Gastrocnemius medialis (tissue), 4 donors: ENCODE results near the gene TMEM222. TPM values are rescaled to one million over a fixed set of nuclear protein-coding genes. Genes with fewer than 3 reads are reported as not detected.

Experiments
- ATAC-seq, 2 donors: fragments of 150-250 bp; one replicate each; pipeline ENCODE4 v1.9.1; 2016
- DNase-seq, 2 donors: peaks; one replicate each; pipeline ENCODE4 v3.0.0-alpha.2; 2019
- H3K27ac ChIP-seq, 4 donors: fragments of 200-600 bp; sonication (generic); 1 replicate in 1 of 4; 2 replicates in 3 of 4; pipeline ENCODE4 v1.5.1; 2016 to 2018; ENCODE audit warnings: mild to moderate bottlenecking in 2 of 4, moderate library complexity in 1 of 4
- H3K27me3 ChIP-seq, 3 donors: fragments of 200-600 bp; sonication (generic) in 2 of 3; 1 replicate in 1 of 3; 2 replicates in 2 of 3; pipeline versions ENCODE4 v1.5.1 to v1.6.0; 2016 to 2019; ENCODE audit warnings: mild to moderate bottlenecking in 1 of 3, moderate library complexity in 1 of 3
- H3K36me3 ChIP-seq, 2 donors: fragments of 200-600 bp; sonication (generic) in 1 of 2; one replicate each; pipeline ENCODE4 v1.5.1; 2017 to 2018
- H3K4me1 ChIP-seq, 2 donors: fragments of 200-600 bp; sonication (generic) in 1 of 2; one replicate each; pipeline ENCODE4 v1.5.1; 2016 to 2017; ENCODE audit warnings: mild to moderate bottlenecking in 2 of 2
- H3K4me3 ChIP-seq, 4 donors: fragments of 200-600 bp; sonication (generic) in 3 of 4; 1 replicate in 1 of 4; 2 replicates in 3 of 4; pipeline ENCODE4 v1.5.1; 2016 to 2019; ENCODE audit warnings: mild to moderate bottlenecking in 2 of 4
- H3K9me3 ChIP-seq, 3 donors: fragments of 200-600 bp; sonication (generic) in 2 of 3; 1 replicate in 1 of 3; 2 replicates in 2 of 3; pipeline ENCODE4 v1.5.1; 2016 to 2019
- CTCF ChIP-seq, 5 experiments: fragments of 450-650 bp in 3 of 5; fragments of 200-600 bp in 2 of 5; sonication (generic) in 2 of 5; IDR thresholded peaks in 4 of 5; conservative IDR thresholded peaks in 1 of 5; 1 replicate in 4 of 5; 2 replicates in 1 of 5; pipeline ENCODE4 v1.5.1; 2016 to 2019; ENCODE audit warnings: antibody characterized with exemption in 5 of 5, mild to moderate bottlenecking in 3 of 5, moderate library complexity in 3 of 5
- POLR2A ChIP-seq, 2 donors: fragments of 450-650 bp; IDR thresholded peaks; one replicate each; pipeline ENCODE4 v1.6.1; 2017; ENCODE audit warnings: antibody characterized with exemption in 2 of 2, mild to moderate bottlenecking in 2 of 2, moderate library complexity in 2 of 2
- in situ Hi-C, 4 donors: fragments of 200-750 bp; cut with MboI; loops; one replicate each; pipeline versions ENCODE4 v1.15.0 to v1.8.0; 2017; ENCODE audit warnings: low sequenced_read_pairs in 4 of 4
- intact Hi-C: fragments of 100-400 bp; cut with DNase I; formaldehyde crosslinking; loops from one replicate; pipeline ENCODE4 v1.15.1; 2023; ENCODE audit warnings: low total_unique reads
- total RNA-seq, 4 donors: library from RNA; depleted of rRNA; stranded (reverse); fragments of >200 nt; gene quantifications; one replicate each; pipeline versions ENCODE4 v1.1.0 to v1.2.3, GENCODE V29; 2016

TMEM222 gene
- total RNA-seq, 4 donors from 2014 or later: 16.5 to 21.9 (median 17.8) TPM

- Histone ChIP-seq H3K27me3 (no peaks in the 10 kb centered on the region), H3K27ac (no peak overlapping the region), H3K4me1 (peaks cover 10% of the 10 kb centered on the region in 2 donors), H3K36me3 (peaks cover 0 to 45% of the 10 kb centered on the region in 2 donors), H3K9me3 (no peaks in the 10 kb centered on the region), H3K4me3 (no peak overlapping the region)
- ATAC-seq (no peak), DNase-seq (no peak)
- TF ChIP-seq CTCF (IDR thresholded peaks at IDR 0.05 in 4 of 5, conservative IDR thresholded peaks at IDR 0.05 in 1 of 5): no peak
- no peak for TF ChIP-seq POLR2A (IDR thresholded peaks at IDR 0.05)
- intact Hi-C loops: no loop called here
- in situ Hi-C loops: no loop called here
These were observed 39.1 kb downstream of the TMEM222 start for GRCh38 chr1:27361044-27361402.

- no peak for TF ChIP-seq CTCF (IDR thresholded peaks at IDR 0.05 in 4 of 5, conservative IDR thresholded peaks at IDR 0.05 in 1 of 5)
- TF ChIP-seq POLR2A (IDR thresholded peaks at IDR 0.05): no peak
- no peaks in the 10 kb centered on the region for H3K9me3 ChIP-seq
- in situ Hi-C loops: no loop called here
- ATAC-seq (no peak), DNase-seq (no peak)
- no peak overlapping the region for H3K27ac ChIP-seq
- peaks cover 10% of the 10 kb centered on the region in 2 donors for H3K4me1 ChIP-seq
- H3K4me3 ChIP-seq: no peak overlapping the region
- intact Hi-C loops: no loop called here
- H3K27me3 ChIP-seq: no peaks in the 10 kb centered on the region
- H3K36me3 ChIP-seq: peaks cover 0 to 40% of the 10 kb centered on the region in 2 donors
These were observed 39.6 kb downstream of the TMEM222 start for GRCh38 chr1:27361553-27361952.

- H3K27ac ChIP-seq: no peak overlapping the region
- no peak for DNase-seq
- no peak for ATAC-seq
- H3K4me1 ChIP-seq: peaks cover 22 to 23% of the 10 kb centered on the region in 2 donors
- peak overlapping the region in 1 of 4 donors; percentile 95 for H3K4me3 ChIP-seq
- intact Hi-C loops: loop anchor here (2.0 kb wide), 1 partner anchor 41 kb away; the partner anchor contains the start of gene TMEM222
- no peaks in the 10 kb centered on the region for H3K9me3 ChIP-seq
- TF ChIP-seq POLR2A (IDR thresholded peaks at IDR 0.05) (no peak), CTCF (IDR thresholded peaks at IDR 0.05 in 4 of 5, conservative IDR thresholded peaks at IDR 0.05 in 1 of 5) (no peak)
- in situ Hi-C loops: no loop called here
- H3K27me3 ChIP-seq: no peaks in the 10 kb centered on the region
- peaks cover 0 to 28% of the 10 kb centered on the region in 2 donors for H3K36me3 ChIP-seq
These were observed 42.1 kb downstream of the TMEM222 start for GRCh38 chr1:27363766-27364695.

- H3K36me3 ChIP-seq: peaks cover 0 to 28% of the 10 kb centered on the region in 2 donors
- in situ Hi-C loops (no loop called here), intact Hi-C loops (loop anchor here (1.0 to 2.0 kb wide), 3 partner anchors 27 to 131 kb away; partner anchors contain the start of genes GPR3, TMEM222 and WDTC1)
- H3K4me3 ChIP-seq: peak overlapping the region; percentile 71 to 95 (median 77)
- DNase-seq (no peak), ATAC-seq (no peak)
- no peaks in the 10 kb centered on the region for H3K9me3 ChIP-seq
- peak overlapping the region; percentile 91 to 99 (median 96) for H3K27ac ChIP-seq
- no peaks in the 10 kb centered on the region for H3K27me3 ChIP-seq
- peaks cover 22 to 23% of the 10 kb centered on the region in 2 donors for H3K4me1 ChIP-seq
- TF ChIP-seq POLR2A (IDR thresholded peaks at IDR 0.05) (no peak), CTCF (IDR thresholded peaks at IDR 0.05 in 4 of 5, conservative IDR thresholded peaks at IDR 0.05 in 1 of 5) (no peak)
These were observed 42.9 kb downstream of the TMEM222 start for GRCh38 chr1:27364696-27365371.
